Kidney (tissue), 14 donors: ENCODE data around the gene BEST4. TPM values are rescaled to one million over a fixed set of nuclear protein-coding genes. Genes with fewer than 3 reads are reported as not detected.
"Not testable (repeated sequence)": the region's sequence is repeated elsewhere in the genome, so short reads cannot be mapped to it uniquely, and the experiment has no call there.

Experiments used
- DNase-seq, 5 donors: peaks; one replicate each; pipeline ENCODE4 v3.0.0-alpha.2; 2013 to 2020
- FAIRE-seq: peaks from 2 replicates; lab custom pipeline; 2012; peaks lifted over from hg19 to GRCh38; lab: Jason Lieb, UNC
- H3K27ac ChIP-seq, 2 donors: one replicate each; pipeline ENCODE4 v1.7.0; 2013; ENCODE audit warnings: low read depth in 2 of 2, low read length in 2 of 2, inconsistent platforms in 1 of 2
- H3K27me3 ChIP-seq: one replicate; pipeline ENCODE4 v1.7.1; 2013; ENCODE audit warnings: low read length, inconsistent platforms; ENCODE audit not compliant: control insufficient read depth, insufficient read depth
- H3K36me3 ChIP-seq, 3 donors: one replicate each; pipeline versions ENCODE4 v1.7.0 to v1.7.1; 2013; ENCODE audit warnings: low read length in 3 of 3, control low read depth in 1 of 3, inconsistent platforms in 1 of 3; ENCODE audit not compliant: insufficient read depth in 3 of 3, control insufficient read depth in 2 of 3
- H3K4me1 ChIP-seq, 3 donors: one replicate each; pipeline versions ENCODE4 v1.7.0 to v1.7.1; 2013; ENCODE audit warnings: low read length in 3 of 3, inconsistent platforms in 1 of 3, low read depth in 1 of 3; ENCODE audit not compliant: control insufficient read depth in 2 of 3, insufficient read depth in 2 of 3
- H3K4me3 ChIP-seq, 3 donors: one replicate each; pipeline versions ENCODE4 v1.7.0 to v1.8.1; 2013; ENCODE audit warnings: low read length in 3 of 3, control low read depth in 1 of 3, inconsistent platforms in 1 of 3
- H3K9ac ChIP-seq, 3 donors: one replicate each; pipeline versions ENCODE4 v1.7.0 to v1.7.1; 2013; ENCODE audit warnings: low read length in 3 of 3, control low read depth in 1 of 3, inconsistent platforms in 1 of 3
- H3K9me3 ChIP-seq, 3 donors: one replicate each; pipeline versions ENCODE4 v1.7.0 to v1.7.1; 2013; ENCODE audit warnings: low read length in 3 of 3, control low read depth in 1 of 3, inconsistent platforms in 1 of 3; ENCODE audit not compliant: control insufficient read depth in 2 of 3, insufficient read depth in 1 of 3
- CTCF ChIP-seq: IDR thresholded peaks from 3 replicates; pipeline ENCODE4 v1.5.1; 2012; ENCODE audit warnings: mild to moderate bottlenecking, moderate library complexity, borderline replicate concordance; ENCODE audit not compliant: insufficient read depth; ENCODE audit errors: extremely low read depth
- intact Hi-C: fragments of 100-400 bp; cut with DNase I; formaldehyde crosslinking; loops from one replicate; pipeline ENCODE4 v1.11.1; 2022
- polyA plus RNA-seq: library from polyadenylated mRNA; stranded (reverse); fragments of 350-450 nt; fragmentation: Illumina TruSeq; extraction: RNeasy Lipid Tissue Mini Kit (QIAGEN cat#74804); gene quantifications from one replicate; pipeline ENCODE4 v1.2.3, GENCODE V29; 2014; ENCODE audit warnings: low read depth, low replicate concordance; ENCODE audit not compliant: insufficient read depth
- total RNA-seq: library from RNA; stranded (reverse); fragmentation: NEBNext Ultra II Directional; extraction: Animal tissue kit (Norgen Biotek cat#: 25700); gene quantifications from one replicate; pipeline ENCODE4 v1.2.1, GENCODE V29; 2021
- donor health status: control.
- donor health status: control.
- donor health status: control.
- donor health status: control.
- donor health status: control.
- donor health status: DM: yes; HTN: yes; CAD: no.
- donor health status: Normal renal cell carcinoma (clear cell type).

The BEST4 gene
- total and polyA plus RNA-seq, 2 donors from 2014 or later, result 0.37 to 0.50 TPM

DNA sequence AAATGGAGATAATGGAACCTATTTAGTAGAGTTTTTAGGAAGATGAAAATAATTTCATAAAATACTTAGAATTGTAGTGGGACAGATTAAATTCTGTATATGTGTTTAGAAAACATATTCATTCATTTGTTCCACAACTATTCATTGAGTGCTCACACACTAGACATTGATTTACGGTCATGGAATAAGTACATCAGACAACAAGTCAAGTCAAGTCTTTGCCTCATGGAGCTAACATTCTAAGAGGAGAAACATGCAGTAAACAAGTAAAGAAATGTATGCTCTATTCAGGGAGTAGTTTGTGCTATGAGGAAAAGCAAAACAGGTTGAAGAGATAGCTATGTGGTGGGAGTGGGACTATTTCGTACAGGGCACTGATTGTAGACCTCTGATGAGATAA lies 29.3 kb upstream of the BEST4 start:
- Histone ChIP-seq H3K27ac (no peak overlapping the region), H3K27me3 (no peaks in the 10 kb centered on the region), H3K36me3 (no peaks in the 10 kb centered on the region), H3K4me1 (peaks cover 0 to 18% (median 0%) of the 10 kb centered on the region in 3 donors), H3K9ac (no peak overlapping the region), H3K4me3 (no peak overlapping the region), H3K9me3 (no peaks in the 10 kb centered on the region)
- FAIRE-seq, result no peak
- no peak for DNase-seq
- no peak for TF ChIP-seq CTCF
- intact Hi-C loops, result no loop called here

DNA sequence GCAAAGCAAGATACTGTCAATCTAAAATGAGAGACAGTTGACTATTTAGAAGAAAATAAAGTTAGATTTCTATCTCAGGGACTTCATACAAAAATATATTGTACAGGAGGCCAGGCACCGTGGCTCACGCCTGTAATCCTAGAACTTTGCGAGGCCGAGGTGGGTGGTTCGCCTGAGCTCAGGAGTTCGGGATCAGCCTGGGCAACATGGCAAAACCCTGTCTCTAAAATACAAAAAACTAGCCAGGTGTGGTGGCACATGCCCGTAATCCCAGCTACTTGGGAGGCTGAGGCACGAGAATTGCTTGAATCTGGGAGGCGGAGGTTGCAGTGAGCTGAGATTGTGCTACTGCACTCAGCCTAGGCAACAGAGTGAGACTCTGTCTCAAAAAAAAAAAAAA lies 28.0 kb upstream of the BEST4 start:
- FAIRE-seq, H3K9me3 ChIP-seq, H3K36me3 ChIP-seq, H3K27me3 ChIP-seq, H3K27ac ChIP-seq, H3K4me3 ChIP-seq, intact Hi-C loops, H3K9ac ChIP-seq: not testable (repeated sequence)
- H3K4me1 ChIP-seq, result peaks cover 0 to 15% (median 0%) of the 10 kb centered on the region in 3 donors
- peak in 2 of 5 donors; percentile 8 to 28 for DNase-seq

GRCh38 chr1:44812822-44813543 lies 25.0 kb upstream of the BEST4 start:
- Histone ChIP-seq H3K9ac (peak overlapping the region in 2 of 3 donors; percentile 22 to 55), H3K36me3 (no peaks in the 10 kb centered on the region), H3K4me1 (peaks cover 10 to 33% (median 24%) of the 10 kb centered on the region in 3 donors), H3K27ac (peak overlapping the region; percentile 68 to 85), H3K27me3 (no peaks in the 10 kb centered on the region), H3K9me3 (no peaks in the 10 kb centered on the region), H3K4me3 (peak overlapping the region; percentile 16 to 67 (median 61))
- DNase-seq (peak in 3 of 5 donors; percentile 53 to 83 (median 59)), FAIRE-seq (no peak)
- no peak for TF ChIP-seq CTCF
- intact Hi-C loops, result no loop called here

DNA sequence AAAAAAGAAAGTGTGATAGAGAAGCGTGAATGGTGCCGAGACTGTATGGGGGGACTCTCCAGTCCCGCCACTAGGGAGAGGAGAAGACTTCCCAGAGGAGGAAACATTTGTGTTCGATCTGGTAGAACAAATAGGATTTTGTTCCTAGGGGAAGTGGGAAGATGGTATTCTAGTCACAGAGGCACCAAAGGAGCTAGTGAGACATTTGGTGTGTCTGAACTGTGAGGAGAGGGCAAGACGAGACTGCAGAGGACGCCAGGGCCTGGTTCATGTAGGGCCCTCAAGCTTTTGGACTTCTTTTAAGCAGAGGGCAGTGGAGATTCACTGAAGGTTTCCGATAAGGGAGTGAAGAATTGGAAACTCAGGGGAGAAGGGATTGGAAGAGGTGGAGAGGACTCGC lies 23.3 kb upstream of the BEST4 start:
- H3K4me1 ChIP-seq, result peaks cover 19 to 48% (median 39%) of the 10 kb centered on the region in 3 donors
- DNase-seq (peak in 2 of 5 donors; percentile 5 to 21), FAIRE-seq (no peak)
- no peak overlapping the region for H3K27ac ChIP-seq
- peaks cover 0 to 5% (median 0%) of the 10 kb centered on the region in 3 donors for H3K36me3 ChIP-seq
- no peaks in the 10 kb centered on the region for H3K9me3 ChIP-seq
- no peaks in the 10 kb centered on the region for H3K27me3 ChIP-seq
- TF ChIP-seq CTCF, result no peak
- no peak overlapping the region for H3K9ac ChIP-seq
- intact Hi-C loops, result no loop called here
- H3K4me3 ChIP-seq, result no peak overlapping the region

DNA sequence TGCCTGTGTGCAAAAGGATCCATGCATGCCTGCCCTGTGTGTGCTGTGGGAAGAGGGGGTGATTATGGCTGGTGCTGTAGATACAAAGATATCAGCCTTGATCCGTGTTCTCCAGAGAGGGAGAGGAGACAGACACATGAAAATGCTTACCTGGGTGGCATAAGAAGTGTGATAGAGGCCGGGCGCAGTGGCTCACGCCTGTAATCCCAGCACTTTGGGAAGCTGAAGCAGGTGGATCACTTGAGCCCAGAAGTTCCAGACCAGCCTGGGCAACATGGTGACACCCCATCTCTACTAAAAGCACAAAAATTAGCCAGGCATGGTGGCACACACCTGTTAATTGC lies 22.8 kb upstream of the BEST4 start:
- H3K9ac ChIP-seq, FAIRE-seq, H3K9me3 ChIP-seq, H3K36me3 ChIP-seq, intact Hi-C loops, H3K27me3 ChIP-seq, H3K4me3 ChIP-seq, H3K27ac ChIP-seq: not testable (repeated sequence)
- H3K4me1 ChIP-seq, result peaks cover 19 to 48% (median 39%) of the 10 kb centered on the region in 3 donors
- peak in 2 of 5 donors; percentile 27 to 31 for DNase-seq
